HEK293 (cell line): Measurements from ENCODE around the gene TRIM7.

ENCODE experiments used
- CTCF ChIA-PET: fragments of 350-600 bp; formaldehyde crosslinking; extraction: SDS; loops from one replicate; lab custom pipeline; 2021; ENCODE audit warnings: antibody characterized with exemption; lab: Yijun Ruan, JAX
- POLR2A ChIA-PET: fragments of 300-600 bp; formaldehyde crosslinking; extraction: SDS; loops from one replicate; lab custom pipeline; 2020; ENCODE audit warnings: antibody characterized with exemption, inconsistent platforms; lab: Yijun Ruan, JAX
- H3K27ac ChIP-seq: fragments of 200-500 bp; sonication (Bioruptor generic); 2 replicates; pipeline ENCODE4 v1.5.1; 2014; ENCODE audit warnings: low read depth, low read length, control low read depth, inconsistent platforms; ENCODE audit errors: extremely low read depth
- H3K36me3 ChIP-seq, 2 experiments: fragments of 200-500 bp in 1 of 2; sonication (Bioruptor generic) in 1 of 2; 1 replicate in 1 of 2; 2 replicates in 1 of 2; pipeline ENCODE4 v1.5.1; 2014 to 2017; ENCODE audit warnings: inconsistent platforms in 2 of 2, low read length in 2 of 2; ENCODE audit not compliant: control insufficient read depth in 2 of 2, insufficient read depth in 1 of 2
- H3K4me1 ChIP-seq: fragments of 200-500 bp; sonication (Bioruptor generic); 2 replicates; pipeline ENCODE4 v1.5.1; 2014; ENCODE audit warnings: mild to moderate bottlenecking, low read length, inconsistent platforms; ENCODE audit not compliant: control insufficient read depth, insufficient read depth
- H3K4me3 ChIP-seq: 2 replicates; pipeline ENCODE4 v1.5.1; 2011; ENCODE audit warnings: low read depth, mild to moderate bottlenecking, control low read depth, low read length, moderate library complexity
- H3K9me3 ChIP-seq: fragments of 200-500 bp; sonication (Bioruptor generic); 2 replicates; pipeline ENCODE4 v1.5.1; 2014; ENCODE audit warnings: low read depth, low read length, inconsistent platforms; ENCODE audit not compliant: control insufficient read depth, insufficient read depth
- BCL11A ChIP-seq: fragments of 450-650 bp; formaldehyde crosslinking; IDR thresholded peaks from 2 replicates; pipeline ENCODE4 v1.5.1; 2016; ENCODE audit warnings: low read depth, missing biosample characterization, missing genetic modification characterization
- BCL11B ChIP-seq: fragments of 450-650 bp; formaldehyde crosslinking; IDR thresholded peaks from 2 replicates; pipeline ENCODE4 v1.5.1; 2016; ENCODE audit warnings: low read depth, missing biosample characterization, missing genetic modification characterization
- GLI4 ChIP-seq: fragments of 450-650 bp; formaldehyde crosslinking; IDR thresholded peaks from 2 replicates; pipeline ENCODE4 v1.5.1; 2016; ENCODE audit warnings: missing biosample characterization, missing genetic modification characterization
- GLIS1 ChIP-seq: fragments of 450-650 bp; formaldehyde crosslinking; IDR thresholded peaks from 2 replicates; pipeline ENCODE4 v1.5.1; 2016; ENCODE audit warnings: missing biosample characterization, missing genetic modification characterization
- GLIS2 ChIP-seq: fragments of 450-650 bp; formaldehyde crosslinking; IDR thresholded peaks from 2 replicates; pipeline ENCODE4 v1.5.1; 2016; ENCODE audit warnings: missing biosample characterization, missing genetic modification characterization
- RBAK ChIP-seq: fragments of 450-650 bp; formaldehyde crosslinking; IDR thresholded peaks from 2 replicates; pipeline ENCODE4 v1.5.1; 2016; ENCODE audit warnings: missing biosample characterization, missing genetic modification characterization
- SP3 ChIP-seq: fragments of 450-650 bp; formaldehyde crosslinking; IDR thresholded peaks from 2 replicates; pipeline ENCODE4 v1.5.1; 2016; ENCODE audit warnings: missing biosample characterization, missing genetic modification characterization
- ZFHX2 ChIP-seq: fragments of 450-650 bp; formaldehyde crosslinking; conservative IDR thresholded peaks from 2 replicates; pipeline ENCODE4 v1.5.1; 2016; ENCODE audit warnings: missing biosample characterization, missing genetic modification characterization
- ZIC2 ChIP-seq: fragments of 450-650 bp; formaldehyde crosslinking; IDR thresholded peaks from 2 replicates; pipeline ENCODE4 v1.5.1; 2016; ENCODE audit warnings: missing biosample characterization, missing genetic modification characterization
- ZNF138 ChIP-seq: fragments of 450-650 bp; formaldehyde crosslinking; IDR thresholded peaks from 2 replicates; pipeline ENCODE4 v1.5.1; 2016; ENCODE audit warnings: missing biosample characterization, missing genetic modification characterization, borderline replicate concordance
- ZNF211 ChIP-seq: fragments of 450-650 bp; formaldehyde crosslinking; IDR thresholded peaks from 2 replicates; pipeline ENCODE4 v1.5.1; 2016; ENCODE audit warnings: low read depth, missing biosample characterization, missing genetic modification characterization
- ZNF223 ChIP-seq: fragments of 450-650 bp; formaldehyde crosslinking; IDR thresholded peaks from 2 replicates; pipeline ENCODE4 v1.5.1; 2016; ENCODE audit warnings: missing biosample characterization, missing genetic modification characterization
- ZNF335 ChIP-seq: fragments of 450-650 bp; formaldehyde crosslinking; conservative IDR thresholded peaks from 2 replicates; pipeline ENCODE4 v1.5.1; 2016; ENCODE audit warnings: missing biosample characterization, missing genetic modification characterization
- ZNF391 ChIP-seq: fragments of 450-650 bp; formaldehyde crosslinking; IDR thresholded peaks from 2 replicates; pipeline ENCODE4 v1.5.1; 2016; ENCODE audit warnings: low read depth, missing biosample characterization, missing genetic modification characterization, borderline replicate concordance
- ZNF394 ChIP-seq: fragments of 450-650 bp; formaldehyde crosslinking; IDR thresholded peaks from 2 replicates; pipeline ENCODE4 v1.5.1; 2016; ENCODE audit warnings: missing biosample characterization, missing genetic modification characterization, mild to moderate bottlenecking, moderate library complexity, borderline replicate concordance
- ZNF501 ChIP-seq: fragments of 450-650 bp; formaldehyde crosslinking; IDR thresholded peaks from 2 replicates; pipeline ENCODE4 v1.5.1; 2016; ENCODE audit warnings: missing biosample characterization, missing genetic modification characterization
- ZNF549 ChIP-seq: fragments of 450-650 bp; IDR thresholded peaks from 2 replicates; pipeline ENCODE4 v1.5.1; 2018; ENCODE audit warnings: missing biosample characterization, missing genetic modification characterization, mild to moderate bottlenecking, inconsistent platforms, moderate library complexity
- ZNF558 ChIP-seq: fragments of 450-650 bp; formaldehyde crosslinking; IDR thresholded peaks from 2 replicates; pipeline ENCODE4 v1.5.1; 2016; ENCODE audit warnings: missing biosample characterization, missing genetic modification characterization
- ZNF560 ChIP-seq: fragments of 450-650 bp; formaldehyde crosslinking; IDR thresholded peaks from 2 replicates; pipeline ENCODE4 v1.5.1; 2017; ENCODE audit warnings: missing biosample characterization, missing genetic modification characterization, borderline replicate concordance
- ZNF571 ChIP-seq: fragments of 450-650 bp; formaldehyde crosslinking; IDR thresholded peaks from 2 replicates; pipeline ENCODE4 v1.5.0; 2017; ENCODE audit warnings: missing biosample characterization, missing genetic modification characterization
- ZNF76 ChIP-seq: fragments of 450-650 bp; formaldehyde crosslinking; IDR thresholded peaks from 2 replicates; pipeline ENCODE4; 2016; ENCODE audit warnings: low read depth, missing biosample characterization, missing genetic modification characterization, borderline replicate concordance
- ZSCAN23 ChIP-seq: fragments of 450-650 bp; formaldehyde crosslinking; IDR thresholded peaks from 2 replicates; pipeline ENCODE4 v1.5.1; 2016; ENCODE audit warnings: missing biosample characterization, missing genetic modification characterization
- TF ChIP-seq, protein P1 (sequence below): fragments of 450-650 bp; formaldehyde crosslinking; IDR thresholded peaks from 2 replicates; pipeline ENCODE4 v1.5.1; 2016; ENCODE audit warnings: missing biosample characterization, missing genetic modification characterization
- TF ChIP-seq, protein P2 (sequence below): fragments of 450-650 bp; formaldehyde crosslinking; IDR thresholded peaks from 2 replicates; pipeline ENCODE4 v1.5.1; 2016; ENCODE audit warnings: missing biosample characterization, missing genetic modification characterization, borderline replicate concordance
- TF ChIP-seq, protein P3 (sequence below): fragments of 450-650 bp; formaldehyde crosslinking; IDR thresholded peaks from 2 replicates; pipeline ENCODE4 v1.5.1; 2016; ENCODE audit warnings: missing biosample characterization, missing genetic modification characterization

TRIM7 gene

DNA sequence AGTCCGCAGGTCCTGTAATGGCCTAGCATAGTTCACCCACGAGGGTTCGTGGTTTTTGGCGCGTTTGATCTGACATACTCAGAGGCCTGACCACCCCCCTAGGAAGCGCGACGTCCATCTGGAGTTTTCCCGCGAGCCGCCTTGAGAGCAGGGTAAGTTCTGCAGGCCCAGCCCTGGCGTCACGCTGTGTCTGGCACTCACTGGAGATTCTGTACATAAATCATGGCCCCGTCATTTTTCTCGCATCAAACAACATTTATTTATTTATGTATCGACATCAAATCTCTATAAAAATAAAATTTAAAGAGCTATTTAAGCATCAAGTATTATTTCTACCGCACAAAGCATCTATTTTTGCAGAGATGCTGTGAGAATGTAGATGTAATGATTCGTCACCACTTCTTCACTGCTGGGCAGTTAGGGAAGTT lies 17.6 kb upstream of the TRIM7 start:
- ChIA-PET CTCF (interaction anchor here (0.6 to 1.4 kb wide), 5 partner anchors 14 to 50 kb away, joined by 3 to 4 read pairs (median 3); no protein-coding TSS in a partner anchor), POLR2A (interaction anchor here (0.9 to 2.6 kb wide), 11 partner anchors 12 to 38 kb away, joined by 3 to 39 read pairs (median 6); partner anchors contain the start of genes RACK1 and TRIM7)
- Histone ChIP-seq H3K9me3 (no peaks in the 10 kb centered on the region), H3K4me3 (peak overlapping the region; percentile 92), H3K27ac (peak overlapping the region; percentile 85), H3K4me1 (no peaks in the 10 kb centered on the region), H3K36me3 (peaks cover 5 to 26% of the 10 kb centered on the region in 2 experiments; a peak in 2 of 3 replicates)
- TF ChIP-seq ZNF391 (peak; percentile 4; the same call in 1 of the 2 replicates), ZNF501 (tag by site-specific recombination) (0 out of 2 replicates have a peak, but pooled peaks have one; percentile 11), ZNF76 (tag by site-specific recombination) (0 out of 2 replicates have a peak, but pooled peaks have one; percentile 18), RBAK (tag by site-specific recombination) (no peak), SP3 (no peak), ZSCAN23 (no peak), ZIC2 (tag by site-specific recombination) (peak; percentile 78), ZNF560 (no peak), ZNF211 (tag by site-specific recombination) (no peak), GLI4 (tag by site-specific recombination) (no peak), ZFHX2 (tag by site-specific recombination) (no peak), GLIS2 (tag by site-specific recombination) (no peak; the same call in 1 of the 2 replicates), ZNF571 (tag by site-specific recombination) (no peak), ZNF335 (peak; percentile 63), BCL11A (no peak), ZNF223 (tag by site-specific recombination) (0 out of 2 replicates have a peak, but pooled peaks have one; percentile 2), BCL11B (tag by site-specific recombination) (0 out of 2 replicates have a peak, but pooled peaks have one; percentile 9), ZNF394 (peak; percentile 9), GLIS1 (tag by site-specific recombination) (peak; percentile 2), ZNF549 (no peak), ZNF558 (tag by site-specific recombination) (no peak), ZNF138 (no peak)
- TF ChIP-seq, protein P1, sequence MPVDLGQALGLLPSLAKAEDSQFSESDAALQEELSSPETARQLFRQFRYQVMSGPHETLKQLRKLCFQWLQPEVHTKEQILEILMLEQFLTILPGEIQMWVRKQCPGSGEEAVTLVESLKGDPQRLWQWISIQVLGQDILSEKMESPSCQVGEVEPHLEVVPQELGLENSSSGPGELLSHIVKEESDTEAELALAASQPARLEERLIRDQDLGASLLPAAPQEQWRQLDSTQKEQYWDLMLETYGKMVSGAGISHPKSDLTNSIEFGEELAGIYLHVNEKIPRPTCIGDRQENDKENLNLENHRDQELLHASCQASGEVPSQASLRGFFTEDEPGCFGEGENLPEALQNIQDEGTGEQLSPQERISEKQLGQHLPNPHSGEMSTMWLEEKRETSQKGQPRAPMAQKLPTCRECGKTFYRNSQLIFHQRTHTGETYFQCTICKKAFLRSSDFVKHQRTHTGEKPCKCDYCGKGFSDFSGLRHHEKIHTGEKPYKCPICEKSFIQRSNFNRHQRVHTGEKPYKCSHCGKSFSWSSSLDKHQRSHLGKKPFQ: no peak
- TF ChIP-seq, protein P2, sequence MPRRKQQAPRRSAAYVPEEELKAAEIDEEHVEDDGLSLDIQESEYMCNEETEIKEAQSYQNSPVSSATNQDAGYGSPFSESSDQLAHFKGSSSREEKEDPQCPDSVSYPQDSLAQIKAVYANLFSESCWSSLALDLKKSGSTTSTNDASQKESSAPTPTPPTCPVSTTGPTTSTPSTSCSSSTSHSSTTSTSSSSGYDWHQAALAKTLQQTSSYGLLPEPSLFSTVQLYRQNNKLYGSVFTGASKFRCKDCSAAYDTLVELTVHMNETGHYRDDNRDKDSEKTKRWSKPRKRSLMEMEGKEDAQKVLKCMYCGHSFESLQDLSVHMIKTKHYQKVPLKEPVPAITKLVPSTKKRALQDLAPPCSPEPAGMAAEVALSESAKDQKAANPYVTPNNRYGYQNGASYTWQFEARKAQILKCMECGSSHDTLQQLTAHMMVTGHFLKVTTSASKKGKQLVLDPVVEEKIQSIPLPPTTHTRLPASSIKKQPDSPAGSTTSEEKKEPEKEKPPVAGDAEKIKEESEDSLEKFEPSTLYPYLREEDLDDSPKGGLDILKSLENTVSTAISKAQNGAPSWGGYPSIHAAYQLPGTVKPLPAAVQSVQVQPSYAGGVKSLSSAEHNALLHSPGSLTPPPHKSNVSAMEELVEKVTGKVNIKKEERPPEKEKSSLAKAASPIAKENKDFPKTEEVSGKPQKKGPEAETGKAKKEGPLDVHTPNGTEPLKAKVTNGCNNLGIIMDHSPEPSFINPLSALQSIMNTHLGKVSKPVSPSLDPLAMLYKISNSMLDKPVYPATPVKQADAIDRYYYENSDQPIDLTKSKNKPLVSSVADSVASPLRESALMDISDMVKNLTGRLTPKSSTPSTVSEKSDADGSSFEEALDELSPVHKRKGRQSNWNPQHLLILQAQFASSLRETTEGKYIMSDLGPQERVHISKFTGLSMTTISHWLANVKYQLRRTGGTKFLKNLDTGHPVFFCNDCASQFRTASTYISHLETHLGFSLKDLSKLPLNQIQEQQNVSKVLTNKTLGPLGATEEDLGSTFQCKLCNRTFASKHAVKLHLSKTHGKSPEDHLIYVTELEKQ (tag by site-specific recombination): no peak
- TF ChIP-seq, protein P3, sequence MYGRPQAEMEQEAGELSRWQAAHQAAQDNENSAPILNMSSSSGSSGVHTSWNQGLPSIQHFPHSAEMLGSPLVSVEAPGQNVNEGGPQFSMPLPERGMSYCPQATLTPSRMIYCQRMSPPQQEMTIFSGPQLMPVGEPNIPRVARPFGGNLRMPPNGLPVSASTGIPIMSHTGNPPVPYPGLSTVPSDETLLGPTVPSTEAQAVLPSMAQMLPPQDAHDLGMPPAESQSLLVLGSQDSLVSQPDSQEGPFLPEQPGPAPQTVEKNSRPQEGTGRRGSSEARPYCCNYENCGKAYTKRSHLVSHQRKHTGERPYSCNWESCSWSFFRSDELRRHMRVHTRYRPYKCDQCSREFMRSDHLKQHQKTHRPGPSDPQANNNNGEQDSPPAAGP (tag by site-specific recombination): 0 out of 2 replicates have a peak, but pooled peaks have one; percentile 6
